HG03095 (cell line): ENCODE results near the gene CHN2.

Experiments
- ATAC-seq: cut with Tn5 transposase; IDR thresholded peaks from one replicate; pipeline ENCODE4 v1.9.1; 2021; ENCODE audit warnings: moderate library complexity; ENCODE audit not compliant: unreplicated experiment

CHN2 gene

GRCh38 chr7:29329686-29330085, 135.1 kb downstream of the CHN2 start:
- no peak for ATAC-seq

- no peak for ATAC-seq
These were observed 135.6 kb downstream of the CHN2 start for GRCh38 chr7:29330136-29330535.

- ATAC-seq, result no peak
These were observed 136.6 kb downstream of the CHN2 start for GRCh38 chr7:29331163-29331562.

GRCh38 chr7:29332042-29332811, 137.7 kb downstream of the CHN2 start:
- no peak for ATAC-seq

GRCh38 chr7:29332875-29333855, 138.6 kb downstream of the CHN2 start:
- ATAC-seq, result no peak

GRCh38 chr7:29335188-29336083, 140.9 kb downstream of the CHN2 start:
- no peak for ATAC-seq

- ATAC-seq, result no peak
These were observed 143.1 kb downstream of the CHN2 start for GRCh38 chr7:29337546-29338116.

GRCh38 chr7:29340696-29341095, 146.1 kb downstream of the CHN2 start:
- no peak for ATAC-seq

GRCh38 chr7:29341156-29341555, 146.6 kb downstream of the CHN2 start:
- ATAC-seq, result no peak

GRCh38 chr7:29342761-29343160, 148.2 kb downstream of the CHN2 start:
- ATAC-seq, result no peak

GRCh38 chr7:29343399-29343798, 148.8 kb downstream of the CHN2 start:
- ATAC-seq, result no peak

GRCh38 chr7:29344334-29344978, 149.9 kb downstream of the CHN2 start:
- ATAC-seq, result no peak

- ATAC-seq, result no peak
These were observed 151.0 kb downstream of the CHN2 start for GRCh38 chr7:29345590-29345989.

- ATAC-seq, result no peak
These were observed 151.8 kb downstream of the CHN2 start for GRCh38 chr7:29346231-29346978.

GRCh38 chr7:29349362-29349761, 154.8 kb downstream of the CHN2 start:
- no peak for ATAC-seq

GRCh38 chr7:29350351-29350750, 155.8 kb downstream of the CHN2 start:
- no peak for ATAC-seq

GRCh38 chr7:29352041-29352440, 157.5 kb downstream of the CHN2 start:
- ATAC-seq, result no peak

- no peak for ATAC-seq
These were observed 159.2 kb downstream of the CHN2 start for GRCh38 chr7:29353810-29354209.

- ATAC-seq, result no peak
These were observed 159.8 kb downstream of the CHN2 start for GRCh38 chr7:29354340-29354739.
